ENCODE measurements around the gene DYNC2H1.

DNA sequence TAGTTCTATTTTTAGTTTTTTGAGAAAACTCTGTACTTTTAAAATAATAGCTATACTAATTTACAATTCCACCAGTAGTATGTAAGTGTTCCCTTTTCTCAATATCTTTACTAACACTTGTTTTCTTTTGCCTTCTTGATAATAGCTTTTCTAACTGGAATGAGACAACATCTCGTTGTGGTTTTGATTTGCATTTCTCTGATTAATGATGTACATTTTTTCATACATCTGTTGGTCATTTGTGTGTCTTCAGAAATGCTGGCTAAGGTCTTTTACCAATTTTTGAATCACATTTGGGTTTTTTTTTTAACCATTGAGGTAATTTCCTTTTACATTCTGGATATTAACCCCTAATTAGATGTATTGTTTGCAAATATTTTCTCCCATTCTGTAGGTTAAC lies 258.9 kb downstream of the DYNC2H1 start:
- TF ChIP-seq CTCF (IDR thresholded peaks at IDR 0.05; ENCODE audit: low read depth, low read length) (no peak), EZH2phosphoT487 (IDR thresholded peaks at IDR 0.05; ENCODE audit: low read depth) (no peak)
